GM18951 (cell line): ENCODE results near the gene WTAP.
"Not testable (repeated sequence)": the region's sequence is repeated elsewhere in the genome, so short reads cannot be mapped to it uniquely, and the experiment has no call there.

Experiments
- POLR2A ChIP-seq: IDR thresholded peaks from 4 replicates; pipeline ENCODE4 v1.6.1; 2011; ENCODE audit warnings: mild to moderate bottlenecking; ENCODE audit not compliant: insufficient read length, insufficient read depth; ENCODE audit errors: extremely low read depth
- in situ Hi-C: fragments of 300-500 bp; cut with MboI; formaldehyde crosslinking; loops from one replicate; pipeline ENCODE4 v1.12.0; 2022; ENCODE audit warnings: low sequenced_read_pairs, mixed read lengths, inconsistent platforms; ENCODE audit not compliant: unreplicated experiment

Gene WTAP

GRCh38 chr6:159688266-159688905, 38.9 kb upstream of the WTAP start:
- in situ Hi-C loops: no loop called here
- TF ChIP-seq POLR2A: no peak

GRCh38 chr6:159689001-159689400, 38.3 kb upstream of the WTAP start:
- TF ChIP-seq POLR2A: no peak
- in situ Hi-C loops: no loop called here

- in situ Hi-C loops: not testable (repeated sequence)
Observed at GRCh38 chr6:159690135-159690534, 37.2 kb upstream of the WTAP start.

- TF ChIP-seq POLR2A: no peak
- in situ Hi-C loops: no loop called here
Observed at GRCh38 chr6:159691133-159691962, 36.0 kb upstream of the WTAP start.

GRCh38 chr6:159691963-159692287, 35.4 kb upstream of the WTAP start:
- no peak for TF ChIP-seq POLR2A
- in situ Hi-C loops: no loop called here

GRCh38 chr6:159692303-159693127, 34.8 kb upstream of the WTAP start:
- no peak for TF ChIP-seq POLR2A
- in situ Hi-C loops: no loop called here

- in situ Hi-C loops: no loop called here
- TF ChIP-seq POLR2A: peak; percentile 93
Observed at GRCh38 chr6:159693128-159693893, 34.0 kb upstream of the WTAP start, which contains the start of gene SOD2. SOD2 (minus strand) TSS chr6:159693241; CDS start chr6:159693167, 74 bp downstream.

- in situ Hi-C loops: no loop called here
- TF ChIP-seq POLR2A: no peak
Observed at GRCh38 chr6:159693894-159694545, 33.3 kb upstream of the WTAP start.

GRCh38 chr6:159695984-159696383, 31.3 kb upstream of the WTAP start:
- in situ Hi-C loops: no loop called here
- no peak for TF ChIP-seq POLR2A

GRCh38 chr6:159700970-159701369, 26.3 kb upstream of the WTAP start:
- no peak for TF ChIP-seq POLR2A
- in situ Hi-C loops: loop anchor here (10.0 to 25.0 kb wide), 2 partner anchors 236 to 754 kb away; no protein-coding TSS in a partner anchor

GRCh38 chr6:159701413-159701999, 25.8 kb upstream of the WTAP start:
- in situ Hi-C loops: loop anchor here (10.0 to 25.0 kb wide), 2 partner anchors 236 to 753 kb away; no protein-coding TSS in a partner anchor
- TF ChIP-seq POLR2A: no peak

- in situ Hi-C loops: loop anchor here (25.0 kb wide), 1 partner anchor 227 kb away; no protein-coding TSS in a partner anchor
Observed at GRCh38 chr6:159710603-159711002, 16.7 kb upstream of the WTAP start.

- in situ Hi-C loops: loop anchor here (25.0 kb wide), 1 partner anchor 225 kb away; no protein-coding TSS in a partner anchor
Observed at GRCh38 chr6:159712389-159712788, 14.9 kb upstream of the WTAP start.
